CD4-positive, alpha-beta T cell treated with Interferon alpha-2 for 1 hour (primary cell): ENCODE results near the gene IBA57.

Experiments
- DNase-seq, 2 donors: peaks; one replicate each; pipeline ENCODE4 v3.0.0-alpha.2; 2020 to 2022

Gene IBA57

DNA sequence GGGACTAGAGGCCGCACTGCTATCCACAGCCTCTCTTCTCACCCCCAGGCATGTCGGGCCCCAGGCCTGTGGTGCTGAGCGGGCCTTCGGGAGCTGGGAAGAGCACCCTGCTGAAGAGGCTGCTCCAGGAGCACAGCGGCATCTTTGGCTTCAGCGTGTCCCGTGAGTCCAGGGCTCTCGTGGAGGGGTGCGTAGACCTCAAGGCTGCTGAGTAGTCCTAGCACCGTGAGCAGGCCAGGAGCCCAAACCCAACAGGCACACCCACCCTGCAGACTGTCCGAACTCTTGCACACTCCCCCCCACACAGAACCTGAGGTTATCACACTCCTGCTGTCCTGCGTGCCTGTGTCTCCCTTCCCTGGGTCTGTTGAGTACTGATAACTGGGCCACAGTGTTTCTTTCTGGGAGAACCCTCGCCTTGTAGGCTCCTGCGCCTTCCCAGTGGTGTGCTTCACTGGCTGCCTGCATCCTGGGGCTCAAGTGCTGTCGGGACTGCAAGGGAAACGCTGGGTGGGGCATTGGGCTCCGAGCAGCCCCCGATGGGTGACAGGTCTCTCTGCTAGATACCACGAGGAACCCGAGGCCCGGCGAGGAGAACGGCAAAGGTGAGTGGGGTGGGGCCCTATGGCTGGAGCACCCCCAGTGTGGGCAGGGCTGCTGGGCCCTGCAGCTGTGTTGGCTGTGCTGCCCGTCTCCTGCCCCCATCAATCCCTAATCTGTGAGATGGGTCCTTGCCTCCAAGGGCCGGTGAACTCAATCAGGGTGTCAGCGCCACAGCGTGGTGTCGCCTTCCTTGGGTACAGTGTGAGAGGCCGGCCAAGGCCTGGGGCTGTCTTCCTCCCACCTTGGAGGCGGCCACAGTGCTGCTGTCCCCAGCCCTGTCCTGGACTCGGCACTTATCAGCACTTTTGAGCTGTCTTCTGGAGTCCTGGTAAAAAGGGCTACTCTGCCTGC is 19.9 kb upstream of the IBA57 start:
- no peak for DNase-seq

DNA sequence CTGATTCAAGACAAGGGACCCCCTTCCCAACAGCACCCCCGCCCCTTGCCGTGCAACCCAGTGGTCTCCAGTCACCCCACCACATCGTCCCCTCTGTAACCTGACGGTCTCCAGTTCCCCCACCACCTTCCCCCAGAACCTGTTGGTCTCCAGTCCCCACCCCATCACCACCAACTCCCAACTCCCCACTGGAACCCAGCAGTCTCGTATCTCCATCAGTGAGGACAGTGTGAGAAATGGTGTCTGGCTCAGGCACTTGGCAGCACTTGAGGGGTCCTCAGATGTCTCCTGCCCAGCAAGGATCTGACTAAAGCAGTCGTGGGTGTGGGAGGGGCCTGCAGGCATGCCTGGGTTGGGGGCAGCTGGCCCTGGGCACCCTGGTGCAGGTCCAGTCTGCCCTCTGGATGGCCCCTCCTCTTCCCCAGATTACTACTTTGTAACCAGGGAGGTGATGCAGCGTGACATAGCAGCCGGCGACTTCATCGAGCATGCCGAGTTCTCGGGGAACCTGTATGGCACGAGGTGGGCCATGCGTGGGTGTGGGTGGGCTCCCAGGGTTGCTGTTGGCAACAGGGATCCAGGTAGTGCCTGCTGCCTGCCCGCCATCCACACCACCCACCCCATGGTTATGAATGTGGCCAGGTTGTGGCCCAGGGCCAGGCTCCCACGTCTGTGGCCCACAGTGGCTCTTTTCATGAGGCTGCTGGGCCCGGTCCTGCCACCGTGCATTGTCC is 19.0 kb upstream of the IBA57 start:
- no peak for DNase-seq

DNA sequence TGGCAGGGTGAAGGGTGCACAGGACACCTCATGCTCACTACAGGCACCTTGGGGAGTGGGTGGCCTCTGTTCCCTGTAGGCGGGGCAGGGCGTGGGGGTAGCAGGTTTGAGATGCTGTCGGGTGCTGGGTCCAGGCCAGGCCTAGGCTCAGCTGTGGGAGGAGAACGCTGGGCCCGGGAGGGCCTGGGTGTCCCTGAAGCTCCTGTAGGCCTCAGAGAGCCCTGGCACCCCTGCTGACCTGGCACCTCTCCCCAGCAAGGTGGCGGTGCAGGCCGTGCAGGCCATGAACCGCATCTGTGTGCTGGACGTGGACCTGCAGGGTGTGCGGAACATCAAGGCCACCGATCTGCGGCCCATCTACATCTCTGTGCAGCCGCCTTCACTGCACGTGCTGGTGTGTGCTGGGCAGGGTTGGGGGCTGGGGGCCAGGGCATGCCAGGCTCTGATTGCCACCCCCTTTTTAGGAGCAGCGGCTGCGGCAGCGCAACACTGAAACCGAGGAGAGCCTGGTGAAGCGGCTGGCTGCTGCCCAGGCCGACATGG is 18.4 kb upstream of the IBA57 start:
- DNase-seq, result no peak

DNA sequence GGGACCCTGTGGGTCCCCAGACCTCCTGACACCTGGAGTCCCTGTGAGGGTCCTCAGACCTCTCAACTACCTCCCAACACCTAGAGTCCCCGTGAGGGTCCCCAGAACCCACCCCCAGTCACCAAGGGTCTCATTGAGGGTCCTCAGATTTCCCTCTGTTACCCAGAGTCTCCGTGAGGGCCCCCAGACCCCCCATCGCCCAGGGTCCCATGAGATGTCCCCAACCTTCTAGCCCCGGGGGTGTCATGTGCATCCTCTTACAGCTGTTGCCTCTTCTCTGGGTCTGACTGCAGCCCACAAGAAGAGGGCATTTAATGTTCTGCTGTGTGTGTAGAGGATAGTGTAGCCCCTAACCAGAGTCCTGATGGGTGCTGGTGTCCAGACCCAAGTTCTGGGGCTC is 17.8 kb upstream of the IBA57 start:
- DNase-seq, result no peak

DNA sequence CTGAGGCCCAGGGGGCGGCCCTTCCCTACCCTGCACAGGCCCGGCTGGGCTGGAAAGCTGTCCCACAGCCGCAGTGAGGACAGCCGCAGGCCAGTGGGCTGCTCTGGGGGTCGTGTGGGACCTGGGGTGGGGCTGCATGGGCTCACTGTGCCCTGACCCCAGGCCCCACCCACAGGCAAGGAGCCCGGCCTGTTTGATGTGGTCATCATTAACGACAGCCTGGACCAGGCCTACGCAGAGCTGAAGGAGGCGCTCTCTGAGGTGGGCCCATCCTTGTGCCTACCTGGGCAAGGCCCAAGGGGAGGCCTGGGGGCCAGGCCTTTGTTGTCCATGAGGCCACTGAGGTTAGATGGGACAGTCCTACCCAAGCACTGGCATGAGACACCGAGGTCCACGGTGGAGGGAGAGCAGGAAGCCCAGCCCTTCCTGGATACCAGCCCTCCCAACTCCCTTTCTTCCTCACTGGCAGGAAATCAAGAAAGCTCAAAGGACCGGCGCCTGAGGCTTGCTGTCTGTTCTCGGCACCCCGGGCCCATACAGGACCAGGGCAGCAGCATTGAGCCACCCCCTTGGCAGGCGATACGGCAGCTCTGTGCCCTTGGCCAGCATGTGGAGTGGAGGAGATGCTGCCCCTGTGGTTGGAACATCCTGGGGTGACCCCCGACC is 17.3 kb upstream of the IBA57 start:
- no peak for DNase-seq

DNA sequence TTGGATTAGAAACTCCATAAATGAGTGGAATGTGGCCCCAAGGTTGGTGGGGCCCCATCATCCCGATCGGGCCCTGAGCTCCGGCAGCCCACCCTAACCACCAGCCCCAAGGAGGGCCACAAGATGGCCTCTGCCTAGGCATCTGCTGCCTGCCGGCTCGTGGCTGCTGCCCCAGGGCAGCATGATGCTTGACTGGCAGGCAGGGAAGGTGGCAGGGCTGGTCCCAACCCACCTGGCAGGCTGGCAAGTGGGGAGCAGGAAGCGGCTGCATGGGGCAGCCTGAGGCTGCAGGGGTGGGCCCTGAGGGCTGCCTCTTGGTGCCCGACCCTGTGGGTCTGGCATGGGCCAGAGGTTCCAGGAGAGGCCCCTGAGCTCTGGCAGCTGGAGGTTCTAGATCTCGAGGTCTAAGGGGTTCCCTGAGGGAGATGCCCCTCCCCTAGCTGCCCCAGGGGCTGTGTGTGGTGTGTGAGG is 16.6 kb upstream of the IBA57 start:
- no peak for DNase-seq

DNA sequence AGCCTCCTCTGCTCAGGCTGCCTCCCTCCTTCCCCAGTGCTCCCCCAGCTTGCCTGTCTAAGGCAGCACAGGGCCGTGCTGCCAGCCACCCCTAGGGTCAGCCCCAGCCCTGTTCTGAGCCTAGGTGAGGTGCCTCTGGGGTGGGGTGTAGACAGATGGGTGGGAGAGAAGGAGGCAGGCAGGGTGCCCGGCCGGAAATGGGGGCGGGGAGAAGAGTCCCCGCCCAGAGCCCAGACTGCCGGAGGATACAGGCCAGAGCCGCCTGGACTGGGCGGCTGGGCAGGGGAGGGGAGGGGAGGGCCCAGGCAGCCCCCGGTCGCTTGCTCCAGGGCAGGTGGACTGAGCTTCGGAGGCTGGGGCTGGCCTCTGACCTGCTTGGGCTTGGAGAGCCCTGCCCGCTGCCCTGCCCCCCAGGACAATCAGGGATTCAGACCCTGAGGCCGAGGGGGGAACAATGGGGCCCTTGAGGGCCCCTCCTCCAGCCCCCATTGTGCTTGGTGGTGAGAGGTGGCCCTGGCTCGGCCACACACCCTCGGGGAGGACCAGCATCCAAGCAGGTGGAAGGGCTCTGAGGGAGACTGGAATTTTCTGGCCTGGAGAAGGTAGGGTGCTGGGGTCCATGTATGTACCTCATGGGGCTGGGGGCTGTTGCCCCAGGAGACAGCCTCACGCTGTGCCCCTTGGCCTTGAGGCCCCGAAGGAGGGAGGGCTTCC is 16.0 kb upstream of the IBA57 start, which contains the start of gene GJC2:
TSS of gene GJC2 (plus strand) at position 525 of the 714 bp plus-strand sequence. CDS start 7,829 bp downstream, outside the sequence.
- no peak for DNase-seq

DNA sequence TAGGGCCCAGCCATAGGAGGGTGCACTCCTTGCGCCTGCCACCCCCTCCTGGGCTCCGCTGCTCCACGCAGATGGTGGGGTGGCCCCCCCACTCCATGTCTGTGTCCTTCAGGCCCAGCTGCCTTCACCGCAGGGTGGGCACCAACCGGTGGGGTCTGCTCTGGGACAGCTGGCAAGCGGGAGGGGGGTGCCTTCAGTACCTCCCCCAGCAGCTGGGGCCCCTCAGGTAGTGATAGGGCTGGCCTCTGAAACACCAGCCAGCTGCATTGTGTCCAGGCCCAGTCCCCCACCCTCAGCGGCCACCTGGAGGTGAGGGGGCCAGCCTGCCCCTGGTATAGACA is 15.5 kb upstream of the IBA57 start:
- no peak for DNase-seq

DNA sequence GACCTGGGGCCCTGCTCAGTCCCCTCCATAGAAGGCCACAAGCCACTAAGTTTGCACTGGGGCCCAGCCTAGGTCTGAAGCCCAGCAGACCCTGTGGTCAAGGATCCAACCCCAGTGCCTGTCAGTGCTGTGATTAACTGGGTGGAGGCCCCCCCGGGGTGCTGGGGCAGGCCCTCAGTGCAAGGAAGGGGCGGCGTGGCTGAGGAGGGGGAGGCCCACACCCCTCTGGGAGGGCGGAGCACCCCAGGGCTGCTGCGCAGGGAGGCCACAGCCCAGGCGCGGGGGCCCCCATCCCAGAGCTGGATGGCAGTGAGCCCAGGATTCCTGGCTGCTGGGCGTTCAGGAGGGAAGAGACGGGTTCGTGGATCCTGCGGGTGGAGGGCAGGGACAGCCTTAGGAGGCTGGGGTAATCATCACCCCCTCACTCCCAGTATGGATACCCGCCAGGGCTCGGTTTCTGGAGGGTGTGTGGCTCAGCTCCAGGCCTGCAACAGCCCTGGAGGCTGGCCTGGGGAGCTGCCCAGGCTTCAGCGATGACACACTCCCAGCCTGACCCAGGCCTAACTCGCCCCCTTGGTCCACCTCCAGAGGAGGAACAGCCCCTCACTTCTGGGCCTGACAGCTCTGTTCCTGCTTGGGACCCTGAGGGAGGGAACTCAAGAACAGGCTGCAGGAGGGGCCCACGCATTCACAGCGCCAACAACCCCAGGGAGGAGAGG is 15.0 kb upstream of the IBA57 start:
- DNase-seq, result no peak

DNA sequence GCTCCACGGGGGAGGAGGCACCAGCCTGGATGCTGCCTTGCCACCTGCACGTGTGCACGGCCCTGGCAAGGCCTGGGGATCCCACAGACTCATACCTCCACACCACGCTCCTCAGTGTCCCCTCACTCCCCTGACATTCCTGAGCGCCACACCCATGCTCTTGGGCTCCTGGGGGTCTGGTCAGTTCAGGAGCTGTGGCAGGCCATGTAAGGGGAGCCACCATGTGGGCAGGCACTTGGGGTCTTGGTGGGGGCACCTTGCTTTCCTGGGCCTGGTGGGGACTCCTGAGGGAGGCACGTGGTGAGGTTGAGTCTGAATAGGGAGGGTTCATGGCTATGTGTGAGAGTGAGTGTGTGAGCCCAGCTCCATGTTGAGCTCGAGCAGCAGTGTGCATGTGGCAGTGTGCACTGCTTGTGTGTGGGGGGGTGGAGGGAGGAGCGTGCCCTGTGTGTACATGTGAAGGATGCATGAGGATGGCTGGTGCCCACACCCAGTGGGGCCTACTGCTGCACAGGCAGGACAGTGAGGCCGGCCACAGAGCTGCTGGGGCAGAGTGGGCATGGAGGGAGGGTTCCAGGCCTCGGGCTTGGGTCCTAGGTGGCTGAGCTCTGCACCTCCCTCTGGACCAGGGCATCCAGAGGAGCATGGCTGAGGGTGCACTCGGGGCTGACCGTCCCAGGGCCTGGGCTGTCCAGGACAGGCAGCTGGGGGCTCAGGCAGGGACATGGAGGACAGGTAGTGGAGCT is 14.3 kb upstream of the IBA57 start:
- DNase-seq, result no peak

DNA sequence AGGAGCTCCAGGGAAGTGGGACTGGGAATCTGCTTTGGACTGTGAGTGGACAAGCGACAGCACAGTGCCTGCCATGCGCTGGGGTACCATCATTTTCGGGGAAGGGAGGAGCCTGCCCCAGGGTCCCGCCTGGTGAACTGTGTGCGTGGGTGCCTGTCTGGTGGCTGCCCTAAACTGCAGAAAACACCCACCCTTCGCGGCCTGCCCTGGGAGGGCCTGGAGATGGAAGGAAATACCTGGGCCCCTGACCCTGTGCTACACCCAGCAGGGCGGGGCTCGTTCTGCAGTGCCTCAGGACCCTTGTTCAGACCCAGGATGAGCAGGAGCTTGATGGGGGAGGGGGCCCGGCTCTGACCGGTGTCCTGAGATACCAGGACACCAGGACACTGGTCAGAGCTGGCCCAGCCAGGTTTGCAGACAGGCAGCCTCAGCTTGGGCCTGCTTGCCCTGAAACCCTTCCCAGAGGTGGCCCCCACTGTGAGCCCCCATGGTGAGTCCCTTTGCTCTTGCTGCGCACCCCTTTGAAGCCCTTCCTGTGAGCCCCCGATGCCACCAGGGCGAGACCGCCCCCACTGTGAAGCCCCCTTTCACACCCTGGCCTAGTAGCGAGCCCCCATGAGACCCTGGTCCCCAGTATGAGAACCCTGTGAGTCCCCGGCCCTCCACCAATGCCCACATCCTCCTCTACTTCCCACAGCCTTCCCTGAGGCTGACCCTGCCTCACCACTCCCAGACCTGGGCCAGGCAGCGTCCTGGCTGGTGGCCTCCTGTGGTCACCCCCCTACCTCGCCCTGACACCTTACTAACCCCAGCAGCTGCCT is 13.3 kb upstream of the IBA57 start:
- no peak for DNase-seq

DNA sequence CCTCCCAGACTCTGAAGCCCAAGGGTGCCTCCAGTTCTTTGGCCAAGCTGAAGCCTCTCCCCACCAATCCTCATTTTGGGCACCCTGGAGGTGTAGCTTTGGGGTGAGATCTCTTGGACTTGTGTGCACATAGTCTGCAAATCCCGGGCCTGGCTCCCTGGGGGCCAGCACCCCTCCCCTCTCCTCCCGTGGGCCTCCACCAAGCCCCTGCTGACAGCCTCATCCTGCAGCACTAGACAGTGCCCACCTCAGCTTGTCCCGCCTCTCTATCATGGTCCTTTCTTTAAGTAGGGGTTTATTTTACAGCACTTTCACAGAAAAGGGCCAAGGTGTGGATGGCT is 12.7 kb upstream of the IBA57 start:
- no peak for DNase-seq

DNA sequence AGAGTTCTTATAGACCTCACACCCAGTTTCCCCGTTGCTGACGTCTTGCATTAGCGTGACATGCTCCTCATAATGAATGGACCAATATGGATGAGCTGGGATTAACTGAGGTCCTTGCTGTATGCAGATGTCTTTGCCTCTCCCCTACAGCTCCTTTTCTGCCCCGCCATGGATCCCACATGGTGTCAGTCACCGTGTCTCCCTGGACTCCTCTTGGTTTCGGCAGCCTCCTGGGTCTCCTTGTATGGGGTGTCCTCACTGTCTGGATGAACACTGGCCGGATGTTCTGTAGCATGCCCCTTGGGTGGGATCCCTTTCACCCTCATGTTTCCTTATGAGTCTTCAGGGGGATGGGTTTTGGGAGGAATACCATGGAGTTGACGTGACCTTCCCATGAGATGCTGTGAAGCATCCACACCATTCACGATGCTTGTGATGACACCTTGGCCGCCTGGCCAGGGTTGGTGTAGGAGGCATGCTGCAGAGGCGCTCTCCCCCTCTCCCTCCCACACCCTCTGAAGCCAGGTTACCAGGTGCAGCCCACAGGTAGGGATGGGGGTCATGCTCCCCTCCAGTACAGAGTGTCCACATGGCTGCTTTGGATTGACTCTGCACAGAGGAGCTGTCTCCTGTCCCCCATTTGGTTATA is 11.5 kb upstream of the IBA57 start:
- no peak for DNase-seq

DNA sequence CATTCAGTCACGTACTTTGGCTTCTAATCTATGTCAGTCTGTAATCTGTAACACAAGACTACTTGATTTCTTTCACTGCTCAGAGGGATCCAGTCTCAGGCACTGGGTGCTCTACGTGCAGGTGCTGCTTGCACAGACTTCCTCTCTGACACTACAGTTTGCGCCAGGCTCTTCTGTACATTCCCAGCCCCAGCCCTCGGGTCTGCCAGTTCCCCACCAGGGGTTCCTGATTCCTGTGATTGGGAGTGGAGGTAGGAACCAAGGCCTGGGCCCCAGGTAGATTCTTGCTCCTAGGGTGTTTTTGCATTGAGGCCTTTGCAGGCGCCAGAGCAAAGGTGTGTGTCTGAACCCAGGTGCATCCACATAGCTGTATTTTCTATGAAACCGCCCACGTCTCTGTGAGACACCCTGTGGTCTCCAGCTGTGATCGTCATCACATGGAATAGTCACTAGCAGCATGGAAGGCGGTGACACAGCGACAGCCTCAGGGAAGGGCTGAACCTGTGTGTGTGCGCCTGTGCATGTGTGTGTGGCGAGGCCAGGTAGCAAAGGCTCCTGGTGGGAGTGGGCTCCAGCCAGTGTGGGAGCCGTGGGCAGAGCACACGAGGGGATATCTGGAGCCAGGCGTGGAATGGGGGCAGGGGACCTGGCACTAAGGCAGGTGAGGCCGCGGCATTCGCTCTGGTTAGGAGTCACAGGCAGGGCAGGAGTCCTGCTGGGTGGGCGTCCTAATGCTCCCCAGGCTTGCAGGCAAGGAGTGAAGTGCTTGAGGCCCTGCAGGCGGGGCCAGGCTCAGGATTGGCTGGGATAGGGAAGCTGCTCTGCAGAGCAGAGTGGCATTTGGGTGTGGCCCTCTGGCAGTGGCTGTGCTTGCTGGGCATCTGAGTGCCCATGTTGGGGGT is 10.7 kb upstream of the IBA57 start:
- DNase-seq, result no peak

DNA sequence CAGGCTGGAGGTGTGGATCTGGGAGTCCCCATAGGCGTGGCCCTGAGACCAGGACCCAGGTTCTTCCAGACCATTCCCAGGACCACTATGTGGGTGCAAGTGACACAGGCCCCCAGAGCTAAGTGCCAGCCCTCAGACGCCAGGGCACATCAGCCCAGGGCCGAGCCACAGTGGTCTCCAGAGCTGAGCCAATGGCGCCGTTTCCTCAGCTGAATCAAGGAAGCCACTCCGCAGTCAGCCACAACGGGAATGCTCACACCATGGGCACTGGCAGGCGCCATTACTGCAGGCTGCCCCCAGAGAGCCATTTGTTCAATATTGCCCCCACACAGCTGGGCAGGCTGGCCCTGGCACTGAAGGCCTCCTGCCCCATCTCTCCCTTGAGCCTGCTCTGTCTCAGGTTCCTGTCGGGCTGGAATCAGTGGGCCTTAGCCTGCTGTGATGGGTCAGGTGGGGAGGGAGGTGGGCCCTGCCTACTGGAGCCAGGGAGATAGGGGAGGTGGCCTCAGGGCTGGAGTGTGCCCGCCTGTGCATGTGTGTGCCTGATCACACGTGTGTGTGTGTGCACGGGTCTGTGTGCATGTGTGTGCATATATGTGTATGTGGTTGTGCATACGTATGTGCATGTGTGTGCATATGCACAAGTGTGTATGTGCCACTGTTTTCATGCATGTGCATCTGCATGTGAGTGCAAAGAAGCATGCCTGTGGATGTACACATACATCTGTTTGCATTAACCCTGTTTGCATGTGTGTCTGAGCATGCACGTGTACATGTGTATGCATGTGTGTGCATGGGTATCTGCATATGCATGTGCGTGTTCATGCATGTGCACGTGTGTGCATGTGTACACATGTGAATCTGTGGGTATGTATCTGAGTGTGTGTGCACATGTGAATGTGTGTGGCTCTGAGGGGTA is 9.7 kb upstream of the IBA57 start:
- DNase-seq, result no peak

DNA sequence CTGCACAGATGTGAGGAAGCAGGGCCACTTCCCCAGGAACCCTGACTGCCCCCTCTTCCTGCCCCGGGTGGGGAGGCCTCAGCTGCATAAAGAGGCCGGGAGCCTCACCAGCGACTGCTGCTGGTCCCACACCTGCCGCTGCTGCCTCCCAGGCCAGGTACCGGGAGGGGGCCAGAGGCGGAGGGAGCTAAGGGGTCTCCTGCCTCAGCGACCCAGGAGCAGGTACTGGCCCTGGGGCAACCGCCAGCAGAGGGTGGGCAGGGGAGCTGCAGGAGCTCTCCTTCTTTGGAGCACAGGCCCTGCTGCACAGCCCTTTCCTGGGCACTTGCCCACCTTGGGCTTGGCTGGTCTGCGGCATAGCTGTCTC is 9.1 kb upstream of the IBA57 start:
- DNase-seq, result no peak

DNA sequence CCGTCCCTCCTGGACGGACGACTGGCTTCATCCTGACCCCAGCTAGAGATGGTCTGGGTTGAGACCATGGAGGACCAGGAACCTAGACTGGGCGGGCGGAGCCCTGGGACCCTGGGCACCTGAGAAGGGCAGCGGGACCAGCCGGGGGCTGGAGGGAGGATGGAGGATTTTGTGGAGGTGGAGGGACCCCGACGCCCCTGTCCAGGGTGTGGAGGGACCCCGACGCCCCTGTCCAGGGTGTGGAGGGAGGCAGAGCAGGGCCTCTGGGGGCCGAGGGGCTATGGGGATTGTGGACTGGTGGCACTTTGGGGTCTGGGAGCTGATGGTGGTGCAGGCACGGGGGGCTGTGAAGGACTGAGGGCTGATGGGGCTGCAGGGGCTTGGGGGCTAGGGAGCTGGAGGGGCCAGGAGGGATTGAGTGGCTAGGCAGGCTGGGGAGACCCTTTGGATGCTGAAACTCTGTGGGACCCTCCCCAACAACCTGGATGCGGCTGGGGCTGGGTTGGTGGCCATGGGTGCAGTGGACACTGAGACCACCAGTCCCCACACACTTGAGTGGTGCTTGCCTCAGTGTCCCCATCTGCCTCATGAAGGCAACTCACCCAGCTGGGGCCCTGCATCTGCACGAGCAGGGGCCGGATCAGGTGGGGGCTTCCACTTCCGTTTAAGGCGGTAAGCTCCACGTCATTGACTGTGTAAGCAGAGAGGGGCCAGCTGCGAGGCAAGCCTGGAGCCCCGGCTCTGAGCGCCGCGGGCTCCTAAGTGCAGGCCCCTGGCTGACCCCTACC is 8.5 kb upstream of the IBA57 start:
- DNase-seq, result no peak
